ENCODE results near the gene POLE3.
"Not testable (repeated sequence)": the region's sequence is repeated elsewhere in the genome, so short reads cannot be mapped to it uniquely, and the experiment has no call there.

The POLE3 gene, protein sequence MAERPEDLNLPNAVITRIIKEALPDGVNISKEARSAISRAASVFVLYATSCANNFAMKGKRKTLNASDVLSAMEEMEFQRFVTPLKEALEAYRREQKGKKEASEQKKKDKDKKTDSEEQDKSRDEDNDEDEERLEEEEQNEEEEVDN

DNA sequence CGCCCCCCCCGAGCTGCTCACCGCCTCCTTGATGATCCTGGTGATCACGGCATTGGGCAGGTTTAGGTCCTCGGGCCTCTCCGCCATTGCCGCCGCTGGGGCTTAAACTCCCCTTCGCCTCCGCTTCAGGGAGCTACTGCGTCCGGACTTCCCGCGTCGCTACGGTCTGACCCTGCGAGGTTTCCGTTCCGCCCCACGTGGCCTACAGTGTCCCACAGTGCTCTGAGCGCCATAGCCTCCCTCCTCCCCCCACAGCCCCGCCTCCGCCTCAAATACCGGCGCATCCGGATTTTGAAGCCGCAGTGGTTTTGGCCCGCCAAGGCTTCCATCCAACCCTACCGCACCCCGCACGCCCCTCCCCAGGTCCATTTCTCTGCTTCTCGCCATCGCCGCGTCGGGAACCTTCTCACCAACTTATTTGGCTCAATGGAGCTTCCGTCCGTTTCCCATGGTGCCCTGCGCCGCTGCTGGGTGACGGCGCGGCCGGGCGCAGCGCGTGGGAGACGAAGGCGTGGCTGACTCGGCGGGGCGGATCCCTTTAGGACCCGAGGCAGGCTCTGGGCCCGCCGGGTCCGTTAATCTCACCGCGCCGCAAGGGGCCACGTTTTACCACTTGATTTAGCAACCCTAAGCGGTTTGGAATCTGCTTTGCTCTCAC is at the start of gene POLE3, which contains the start of gene C9orf43:
POLE3 (minus strand) TSS at position 469 of the 658 bp plus-strand sequence; CDS start at position 87, 382 bp downstream.
C9orf43 (plus strand) TSS at position 541 of the 658 bp plus-strand sequence. CDS start 2,747 bp downstream, outside the sequence.
- DNase-seq = peak; percentile 84

DNA sequence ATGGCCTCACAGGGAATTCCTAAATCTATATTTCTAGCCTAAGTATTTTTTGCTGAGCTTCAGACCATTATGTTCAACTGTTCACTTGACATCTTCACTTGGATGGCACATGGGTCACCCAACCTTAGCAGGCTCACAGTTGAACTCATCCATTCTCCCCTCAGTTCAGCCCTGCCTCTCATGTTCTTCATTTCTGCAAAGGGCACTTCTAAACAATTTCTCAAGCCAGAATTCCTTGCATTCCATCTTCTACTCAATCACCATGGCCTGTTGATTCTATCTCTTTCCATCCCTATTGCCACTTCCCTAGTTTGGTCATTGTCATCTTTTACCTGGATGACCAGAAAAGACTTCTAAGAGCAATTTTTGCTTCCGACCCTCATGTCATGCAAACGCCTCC is 45.8 kb upstream of the POLE3 start:
- DNase-seq = no peak

DNA sequence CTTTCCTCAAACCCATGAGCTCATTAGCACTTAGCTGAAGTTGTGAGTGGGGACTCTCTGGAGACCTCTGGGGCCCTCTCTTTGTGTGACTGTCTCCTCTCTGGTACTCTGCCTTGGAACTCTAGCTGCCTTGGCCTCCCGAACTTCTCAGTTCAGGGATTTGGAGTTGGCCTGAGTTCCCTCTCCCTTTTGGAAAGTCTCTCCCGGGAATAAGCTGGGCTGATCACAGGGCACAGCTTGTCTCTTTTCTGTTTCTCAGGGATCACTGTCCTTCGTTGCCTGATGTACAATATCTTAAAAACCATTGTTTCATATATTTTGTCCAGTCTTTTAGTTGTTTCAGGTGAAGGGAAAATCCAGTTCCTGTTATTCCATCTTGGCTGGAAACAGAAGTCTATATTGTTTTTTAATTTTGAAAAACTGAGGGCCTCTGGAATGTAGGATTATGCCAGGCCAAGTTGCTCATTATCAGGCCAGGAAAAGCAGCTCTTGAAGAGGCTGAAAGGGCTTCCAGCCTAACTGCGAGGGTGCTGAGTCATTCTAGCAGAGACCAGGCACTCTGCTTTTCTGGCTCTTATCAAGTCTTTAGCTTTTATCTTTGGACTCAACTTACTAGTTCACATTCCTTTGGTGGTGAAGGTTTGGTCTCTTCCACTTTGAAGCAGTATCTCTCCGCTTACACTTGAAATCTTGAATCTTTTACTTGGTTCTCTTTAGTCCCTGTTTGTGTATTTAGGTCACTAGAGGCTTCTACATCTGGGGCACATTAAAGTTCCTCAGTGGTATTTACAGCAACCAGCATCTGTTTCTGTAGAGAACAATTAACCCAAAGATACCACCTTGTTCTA is 44.7 kb upstream of the POLE3 start:
- no peak for DNase-seq

DNA sequence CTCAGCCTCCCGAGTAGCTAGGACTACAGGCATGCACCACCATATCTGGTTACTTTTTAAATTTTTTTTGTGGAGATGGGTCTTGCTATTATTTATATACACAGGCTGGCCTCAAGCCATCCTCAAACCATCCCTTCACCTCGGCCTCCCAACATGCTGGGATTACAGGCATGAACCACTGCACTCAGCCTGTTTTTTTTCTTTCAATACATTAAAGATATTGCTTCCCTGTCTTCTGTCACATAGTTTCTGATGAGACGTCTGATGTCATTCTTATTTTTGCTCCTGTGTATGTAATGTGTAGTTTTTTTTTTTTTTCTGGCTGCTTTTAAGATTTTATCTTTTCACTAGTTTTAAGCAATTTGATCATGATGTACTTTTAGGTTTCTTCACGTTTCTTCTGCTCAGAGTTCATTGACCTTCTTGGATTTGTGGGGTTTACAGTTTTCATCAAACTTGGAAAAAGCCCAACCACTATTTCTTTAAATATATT is 41.7 kb upstream of the POLE3 start:
- DNase-seq = no peak

DNA sequence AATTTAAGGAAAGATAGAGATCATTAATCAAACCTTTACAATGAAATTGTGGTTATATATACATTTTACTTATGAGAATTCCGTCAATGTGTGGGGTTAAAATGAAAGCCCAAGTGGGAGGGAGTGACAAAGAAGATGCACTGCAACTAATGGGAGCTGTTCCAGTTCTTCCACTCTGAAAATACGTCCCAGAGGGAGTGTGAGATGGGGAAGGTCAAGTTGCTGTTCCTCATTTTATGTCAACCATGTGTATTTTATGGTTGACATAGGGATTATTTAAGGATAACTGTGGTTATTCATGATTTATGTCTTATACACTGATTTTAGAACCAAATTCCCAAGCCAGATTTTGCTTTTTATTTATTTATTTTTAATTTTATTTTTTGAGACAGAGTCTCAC is 38.9 kb upstream of the POLE3 start:
- DNase-seq = no peak

DNA sequence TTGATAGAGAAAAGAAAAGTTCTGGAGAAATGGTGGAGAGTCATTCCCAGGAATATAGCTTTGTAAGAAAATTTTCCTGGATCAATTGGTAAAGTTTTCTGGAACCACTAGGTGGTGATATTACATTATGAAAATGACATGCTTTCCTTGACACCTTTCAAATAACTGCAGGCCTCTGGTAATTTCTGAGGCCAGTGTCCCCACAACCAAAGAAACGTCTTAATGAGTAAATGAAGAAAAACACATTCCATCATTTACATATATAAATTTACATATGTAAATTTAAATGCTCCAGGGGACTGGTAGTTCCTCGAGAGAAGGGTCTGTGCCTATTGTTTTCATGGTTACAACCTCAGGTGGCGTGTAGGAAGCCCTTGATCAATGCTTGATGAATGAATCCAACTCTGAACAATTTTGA is 35.9 kb upstream of the POLE3 start:
- DNase-seq = no peak

DNA sequence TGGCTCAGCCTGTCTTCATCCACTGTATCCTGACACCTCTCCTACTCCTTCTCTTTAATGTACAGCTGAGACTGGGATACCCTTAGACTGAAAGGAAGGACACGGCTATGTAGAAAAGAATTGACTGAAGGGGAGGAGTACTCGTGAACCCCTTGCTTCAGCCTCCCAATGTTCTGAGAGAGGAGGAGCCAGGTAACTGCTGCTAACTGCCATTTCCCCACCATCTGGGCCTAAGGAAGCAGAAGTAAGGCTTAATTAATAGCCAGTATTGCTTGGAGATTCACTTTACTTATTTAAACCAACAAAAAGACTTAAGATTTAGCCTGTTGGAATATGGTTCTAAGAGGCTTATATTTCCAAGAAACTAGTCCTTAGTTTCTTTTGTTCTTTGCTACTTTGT is 34.3 kb upstream of the POLE3 start:
- DNase-seq = no peak

DNA sequence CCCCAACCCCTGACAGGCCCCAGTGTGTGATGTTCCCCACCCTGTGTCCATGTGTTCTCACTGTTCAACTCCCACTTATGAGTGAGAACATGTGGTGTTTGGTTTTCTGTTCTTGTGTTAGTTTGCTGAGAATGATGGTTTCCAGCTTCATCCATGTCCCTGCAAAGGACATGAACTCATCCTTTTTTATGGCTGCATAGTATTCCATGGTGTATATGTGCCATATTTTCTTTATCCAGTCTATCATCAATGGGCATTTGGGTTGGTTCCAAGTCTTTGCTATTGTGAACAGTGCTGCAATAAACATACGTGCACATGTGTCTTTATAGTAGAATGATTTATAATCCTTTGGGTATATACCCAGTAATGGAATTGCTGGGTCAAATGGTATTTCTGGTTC is 27.2 kb upstream of the POLE3 start:
- not testable (repeated sequence) for DNase-seq

DNA sequence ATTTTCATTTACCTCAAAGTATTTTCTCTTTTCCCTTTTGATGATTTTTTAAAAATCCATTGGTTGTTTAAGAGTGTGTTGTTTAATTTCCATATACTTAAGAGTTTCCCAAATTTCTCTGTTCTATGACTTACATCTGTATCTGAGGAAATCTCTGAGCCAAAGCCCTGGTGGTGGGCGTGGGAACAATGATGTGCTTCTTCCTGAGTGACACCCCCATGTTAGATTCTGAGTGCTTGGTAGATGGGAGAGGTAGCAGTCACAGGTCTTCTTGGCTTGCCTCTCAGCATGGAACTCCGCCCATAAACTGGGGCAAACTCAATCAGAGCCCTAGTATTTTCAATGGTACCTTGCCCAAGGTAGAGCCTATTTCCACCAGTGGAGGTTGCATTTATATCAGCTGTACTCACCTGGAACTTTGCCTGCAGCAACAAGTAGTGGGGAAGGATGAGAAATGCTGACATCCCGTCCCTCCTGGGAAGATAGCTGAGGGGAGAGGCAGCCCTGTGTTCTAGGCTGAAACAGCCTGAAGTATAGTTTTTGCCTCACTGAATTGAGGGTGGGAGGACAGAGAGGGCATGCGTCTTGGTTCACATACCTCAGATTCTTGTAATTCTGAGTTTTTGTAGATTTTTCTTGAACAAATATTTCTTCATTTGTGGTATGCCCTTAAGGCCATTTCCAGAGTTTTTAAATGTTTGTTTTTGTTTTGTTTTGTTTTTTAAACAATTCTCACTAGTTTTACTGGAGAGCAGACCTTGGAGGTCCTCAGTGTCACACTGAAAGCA is 26.4 kb upstream of the POLE3 start:
- DNase-seq = no peak

DNA sequence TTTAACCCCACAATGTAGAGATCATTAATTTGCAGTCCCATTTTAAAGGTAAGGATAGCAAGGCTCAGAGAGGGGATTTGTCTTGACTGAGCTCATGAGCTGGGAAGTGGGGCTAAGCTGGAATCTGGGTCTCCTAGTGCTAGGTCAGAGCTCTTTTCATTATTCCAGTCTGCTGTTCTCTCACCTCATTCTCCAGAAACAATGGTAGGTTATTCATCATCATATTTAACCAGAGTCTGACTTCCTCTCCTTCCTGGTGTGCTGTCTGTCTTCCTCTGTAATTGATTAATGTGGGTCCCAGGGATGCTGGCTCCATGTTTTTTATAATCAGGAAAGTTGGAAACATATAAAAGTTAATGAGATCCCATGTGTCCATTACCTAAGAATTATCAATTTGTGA is 20.7 kb upstream of the POLE3 start:
- no peak for DNase-seq

DNA sequence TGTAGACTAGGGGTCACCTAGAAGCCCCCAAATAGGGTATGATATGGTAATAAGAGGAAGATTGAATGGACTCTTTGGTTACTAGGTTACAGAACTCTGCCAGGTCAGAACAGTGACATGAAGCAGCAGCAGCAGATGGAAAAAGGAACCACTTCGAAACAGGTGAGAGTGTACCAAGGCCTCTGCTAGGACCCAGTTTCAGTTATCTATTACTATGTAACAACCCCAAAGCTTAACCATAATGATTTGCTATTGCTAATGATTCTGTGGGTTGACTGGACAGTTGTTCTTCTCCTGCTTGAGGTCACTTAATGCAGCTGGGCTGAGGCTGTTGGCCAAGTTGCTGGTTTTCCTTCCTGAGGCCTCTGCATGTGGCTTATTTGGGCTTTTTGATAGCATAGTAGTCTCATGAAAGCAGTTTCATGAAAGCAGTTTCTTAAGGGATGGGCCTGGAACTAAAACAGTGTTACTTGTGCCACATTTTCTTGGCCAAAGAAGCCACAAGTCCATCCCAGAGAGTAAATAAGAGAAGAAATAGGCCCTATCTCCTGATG is 17.7 kb upstream of the POLE3 start:
- no peak for DNase-seq

DNA sequence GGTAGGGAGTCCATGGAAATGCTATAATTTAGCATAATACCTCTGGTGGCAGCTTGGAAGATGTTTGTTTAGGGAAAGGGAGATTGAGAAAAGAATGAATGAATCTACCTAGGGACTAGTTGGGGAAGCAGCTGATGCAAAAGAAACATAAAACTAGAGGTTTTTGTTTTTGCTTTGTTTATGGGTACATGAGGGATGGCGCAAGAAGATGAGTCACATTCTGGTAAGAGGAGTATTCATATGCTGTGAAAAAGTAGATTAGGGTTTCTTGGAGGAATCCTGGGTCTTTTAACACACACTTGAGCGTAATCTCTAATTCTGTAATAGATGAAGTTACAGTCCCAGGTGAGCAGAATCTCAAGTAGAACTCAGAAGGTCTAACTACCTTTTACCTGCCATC is 17.2 kb upstream of the POLE3 start:
- DNase-seq = no peak

DNA sequence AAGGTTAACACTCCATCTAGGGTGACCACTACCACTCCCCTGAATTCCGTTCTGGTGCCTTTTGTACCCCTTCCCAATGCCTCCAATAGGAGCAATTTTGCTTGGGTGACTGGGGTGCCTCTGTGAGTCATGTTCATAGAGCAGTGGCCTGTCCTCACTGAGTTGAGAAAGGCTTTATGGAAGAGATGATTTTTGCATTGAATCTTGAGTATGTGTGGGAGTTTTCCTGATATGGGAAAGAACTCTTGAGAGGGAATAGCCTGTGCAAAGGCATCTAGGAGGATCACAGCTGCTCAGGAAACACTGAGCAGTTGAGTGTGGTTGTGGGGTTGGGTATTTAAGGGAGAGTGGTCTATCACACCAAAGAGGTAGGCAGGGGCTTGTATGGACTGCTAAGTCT is 16.2 kb upstream of the POLE3 start:
- DNase-seq = no peak

DNA sequence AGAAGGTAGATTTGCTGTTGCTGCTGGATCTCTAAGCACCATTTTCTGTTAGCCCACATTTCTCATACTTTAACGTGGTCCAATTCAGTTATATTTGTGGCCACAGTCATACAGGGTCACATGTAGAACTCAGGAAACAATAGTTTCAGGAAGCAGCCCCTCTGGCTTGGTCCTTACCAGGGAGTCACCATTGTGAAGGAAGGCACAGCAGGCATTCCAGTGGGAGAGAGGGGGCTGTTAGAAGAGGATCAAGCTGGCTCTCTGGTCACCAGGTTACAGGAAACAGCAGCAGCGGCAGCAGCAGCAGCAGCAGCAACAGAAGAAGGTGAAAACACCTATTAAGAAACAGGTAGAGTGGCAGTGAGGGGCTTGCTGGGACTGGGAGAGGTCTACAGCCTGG is 14.6 kb upstream of the POLE3 start:
- DNase-seq = no peak

DNA sequence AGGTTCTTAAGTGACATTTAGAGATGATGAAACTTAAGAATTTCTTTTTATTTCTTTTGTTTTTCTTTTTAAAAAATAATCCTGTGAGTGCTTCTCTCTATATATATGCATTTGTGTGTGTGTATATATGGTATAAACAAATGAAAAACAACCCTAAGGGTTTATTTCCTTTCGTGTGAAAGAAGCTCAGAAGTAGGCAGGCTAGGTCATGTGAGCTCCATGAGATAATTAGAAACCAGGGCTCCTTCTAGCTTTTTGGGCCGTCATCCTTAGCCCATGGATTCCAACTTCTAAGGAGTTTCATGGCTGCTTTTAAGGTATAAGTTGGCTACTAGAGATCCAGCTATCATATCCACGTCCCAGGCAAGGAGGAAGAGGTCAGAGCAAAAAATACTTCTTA is 11.3 kb upstream of the POLE3 start:
- no peak for DNase-seq

DNA sequence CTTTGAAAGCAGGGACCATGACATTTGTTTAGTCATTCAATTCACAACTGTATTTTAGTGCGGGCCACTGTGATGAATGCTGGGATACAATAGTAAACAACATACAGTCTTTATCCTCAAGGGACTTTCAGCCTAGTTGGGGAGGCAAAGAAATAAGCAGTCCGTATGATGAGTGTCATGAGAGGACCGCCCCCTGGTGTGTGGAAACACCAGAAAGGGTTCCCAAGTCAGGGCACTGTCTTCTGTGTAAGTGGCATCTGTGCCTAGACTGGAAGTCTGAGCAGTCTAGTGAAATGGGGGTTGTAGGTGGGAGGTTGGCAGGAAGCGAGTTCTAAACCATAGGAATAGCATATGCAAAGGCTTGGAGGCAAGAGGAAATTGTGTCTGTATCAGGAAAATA is 6.9 kb upstream of the POLE3 start:
- no peak for DNase-seq

DNA sequence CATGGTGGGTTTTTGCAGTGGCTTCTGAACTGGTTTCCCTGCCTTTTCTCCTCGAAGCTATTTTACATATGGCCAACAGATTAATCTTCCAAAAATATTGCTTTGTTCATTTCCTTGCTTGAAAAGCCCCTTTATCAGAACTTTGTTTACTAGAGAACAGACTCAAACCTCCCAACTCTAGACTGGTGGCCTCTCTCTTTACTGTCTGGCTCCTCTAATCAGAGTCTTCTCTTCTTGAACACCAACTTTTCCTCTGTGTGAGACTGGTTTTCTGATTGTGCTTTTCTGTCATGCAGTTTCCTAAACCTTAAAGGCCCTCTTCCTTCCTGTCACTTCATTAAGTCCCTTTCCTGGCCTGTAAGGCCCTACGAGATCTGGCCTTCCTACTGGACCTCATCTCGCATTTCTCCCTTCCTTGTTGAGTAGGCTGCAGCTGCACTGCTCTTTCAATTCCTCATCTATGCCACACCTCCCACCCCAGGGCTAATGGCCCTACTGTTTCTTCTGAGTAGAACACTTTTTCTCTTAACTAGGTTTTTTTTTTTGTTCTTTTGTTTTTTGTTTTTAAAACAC is 5.8 kb upstream of the POLE3 start:
- DNase-seq = no peak

DNA sequence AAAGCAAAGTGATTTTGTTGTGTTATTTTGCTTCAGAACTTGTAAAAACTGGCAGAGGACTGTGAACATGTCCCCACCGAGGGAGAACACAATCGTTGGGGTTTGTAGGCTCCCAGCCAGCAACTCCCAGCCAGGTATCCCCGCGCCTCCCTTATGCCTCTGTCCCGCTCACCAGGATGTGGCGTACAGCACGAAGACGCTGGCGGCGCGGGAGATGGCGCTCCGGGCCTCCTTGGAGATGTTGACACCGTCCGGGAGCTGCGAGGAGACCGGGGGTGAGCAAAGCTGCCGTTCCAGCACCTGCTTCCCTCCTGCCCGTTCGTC is 630 bp downstream of the POLE3 start:
- no peak for DNase-seq

DNA sequence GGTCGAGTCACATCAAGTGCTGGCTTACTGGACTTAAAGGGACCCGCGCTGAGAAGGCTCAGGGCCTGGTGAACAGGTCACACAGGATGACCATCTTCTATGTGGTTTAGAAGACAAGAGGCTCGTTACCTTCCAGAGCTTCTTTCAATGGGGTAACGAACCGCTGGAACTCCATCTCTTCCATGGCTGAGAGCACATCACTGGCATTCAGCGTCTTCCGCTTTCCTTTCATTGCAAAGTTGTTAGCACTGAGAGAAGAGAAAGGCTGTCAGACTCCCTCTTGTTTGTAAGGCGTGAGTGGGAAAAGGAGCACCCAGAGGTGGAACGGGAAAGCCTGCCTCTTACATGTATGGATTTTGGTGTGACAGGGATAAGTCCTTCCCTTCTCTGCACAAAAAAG is 994 bp downstream of the POLE3 start:
- DNase-seq = no peak

DNA sequence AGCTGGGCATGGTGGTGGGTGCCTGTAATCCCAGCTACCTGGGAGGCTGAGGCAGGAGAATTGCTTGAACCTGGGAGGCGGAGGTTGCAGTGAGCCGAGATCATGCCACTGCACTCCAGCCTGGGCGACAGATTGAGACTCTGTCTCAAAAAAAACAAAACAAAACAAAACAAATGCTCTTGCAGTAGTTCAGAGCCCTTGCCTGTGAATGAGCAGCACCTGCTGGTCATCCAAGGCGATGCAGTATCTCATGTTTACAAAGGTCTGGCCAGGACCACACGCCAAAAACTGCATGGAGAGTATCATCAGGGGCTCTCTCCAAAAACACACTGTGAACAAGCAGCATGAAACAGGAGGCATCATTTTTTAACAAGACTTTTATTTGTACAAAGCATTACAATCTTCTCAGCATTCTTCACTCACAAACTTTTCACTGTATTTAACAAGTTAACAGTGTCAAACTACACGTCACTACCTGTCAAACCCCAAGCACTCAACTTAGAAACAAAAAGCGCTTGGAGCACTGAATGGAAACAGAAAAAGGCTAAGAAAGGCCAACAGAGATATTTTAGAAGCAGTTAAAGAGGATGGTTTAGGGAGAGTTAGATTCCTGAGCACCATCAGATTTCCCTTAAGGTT is 3.5 kb downstream of the POLE3 start:
- DNase-seq = peak; percentile 3

DNA sequence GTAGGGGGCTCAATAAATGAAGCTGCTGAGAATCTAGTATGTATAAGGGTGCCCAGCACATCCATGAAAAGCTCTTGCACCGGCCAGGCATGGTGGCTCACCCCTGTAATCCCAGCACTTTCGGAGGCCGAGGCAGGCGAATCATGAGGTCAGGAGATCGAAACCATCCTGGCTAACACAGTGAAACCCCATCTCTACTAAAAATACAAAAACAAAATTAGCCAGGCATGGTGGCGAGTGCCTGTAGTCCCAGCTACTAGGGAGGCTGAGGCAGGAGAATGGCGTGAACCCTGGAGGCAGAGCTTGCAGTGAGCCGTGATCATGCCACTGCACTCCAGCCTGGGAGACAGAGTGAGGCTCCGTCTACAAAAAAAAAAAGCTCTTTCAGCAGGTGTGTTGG is 4.1 kb downstream of the POLE3 start:
- DNase-seq = not testable (repeated sequence)

DNA sequence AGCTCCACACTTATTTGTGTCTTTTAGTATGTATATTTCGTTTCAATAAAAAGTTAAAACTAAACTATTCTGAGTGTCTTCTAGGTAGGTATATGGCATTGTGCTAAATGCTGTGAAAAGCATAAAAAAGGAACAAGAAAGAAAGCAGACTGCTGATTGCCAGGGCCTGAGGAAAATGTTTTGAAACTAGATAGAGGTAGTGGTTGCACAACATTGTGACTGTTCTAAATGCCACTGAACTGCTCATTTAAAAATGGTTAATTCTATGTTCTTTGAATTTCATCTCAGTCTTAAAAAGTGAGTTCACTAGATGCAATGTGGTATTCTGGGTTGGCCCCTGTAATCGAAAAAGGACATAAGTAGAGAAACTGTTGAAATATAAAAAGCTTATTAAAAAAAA is 6.8 kb downstream of the POLE3 start:
- DNase-seq = no peak
